ENCODE measurements around the gene ALK. TPM values are rescaled to one million over a fixed set of nuclear protein-coding genes. Genes with fewer than 3 reads are reported as not detected.

The ALK gene
- total RNA-seq, 1 donor from 2014 or later = 9.6 TPM

- no peak overlapping the region for H3K27ac Mint-ChIP-seq (ENCODE audit: unreplicated experiment)
Measured at GRCh38 chr2:29397039-29397438, 524.3 kb downstream of the ALK start.

GRCh38 chr2:29394981-29395350 lies 526.4 kb downstream of the ALK start:
- peak overlapping the region; percentile 48 for H3K27ac Mint-ChIP-seq (ENCODE audit: unreplicated experiment)
- no peak for TF ChIP-seq CTCF (IDR thresholded peaks at IDR 0.05; ENCODE audit: partially characterized antibody, unreplicated experiment)
- H3K36me3 Mint-ChIP-seq (ENCODE audit: unreplicated experiment) = no peaks in the 10 kb centered on the region
- peaks cover 42% of the 10 kb centered on the region for H3K4me1 Mint-ChIP-seq (ENCODE audit: low read depth, unreplicated experiment)
- DNase-seq = peak; percentile 54
- H3K27me3 Mint-ChIP-seq (ENCODE audit: unreplicated experiment) = peaks cover 4% of the 10 kb centered on the region
- peaks cover 2% of the 10 kb centered on the region for H3K9me3 Mint-ChIP-seq (ENCODE audit: unreplicated experiment)
- H3K4me3 Mint-ChIP-seq (ENCODE audit: unreplicated experiment) = peak overlapping the region; percentile 7

More at GRCh38 chr2:29397039-29397438, 524.3 kb downstream of the ALK start:
- no peak for DNase-seq
- no peak overlapping the region for H3K4me3 Mint-ChIP-seq (ENCODE audit: unreplicated experiment)
- TF ChIP-seq CTCF (IDR thresholded peaks at IDR 0.05; ENCODE audit: partially characterized antibody, unreplicated experiment) = no peak
- peaks cover 2% of the 10 kb centered on the region for H3K9me3 Mint-ChIP-seq (ENCODE audit: unreplicated experiment)
- H3K36me3 Mint-ChIP-seq (ENCODE audit: unreplicated experiment) = no peaks in the 10 kb centered on the region
- peaks cover 46% of the 10 kb centered on the region for H3K4me1 Mint-ChIP-seq (ENCODE audit: low read depth, unreplicated experiment)
- H3K27me3 Mint-ChIP-seq (ENCODE audit: unreplicated experiment) = peaks cover 4% of the 10 kb centered on the region

GRCh38 chr2:29394311-29394980 lies 526.9 kb downstream of the ALK start:
- peaks cover 42% of the 10 kb centered on the region for H3K4me1 Mint-ChIP-seq (ENCODE audit: low read depth, unreplicated experiment)
- peak overlapping the region; percentile 48 for H3K27ac Mint-ChIP-seq (ENCODE audit: unreplicated experiment)
- H3K9me3 Mint-ChIP-seq (ENCODE audit: unreplicated experiment) = peaks cover 2% of the 10 kb centered on the region
- peaks cover 4% of the 10 kb centered on the region for H3K27me3 Mint-ChIP-seq (ENCODE audit: unreplicated experiment)
- no peaks in the 10 kb centered on the region for H3K36me3 Mint-ChIP-seq (ENCODE audit: unreplicated experiment)
- H3K4me3 Mint-ChIP-seq (ENCODE audit: unreplicated experiment) = peak overlapping the region; percentile 7
- no peak for DNase-seq
- TF ChIP-seq CTCF (IDR thresholded peaks at IDR 0.05; ENCODE audit: partially characterized antibody, unreplicated experiment) = no peak

GRCh38 chr2:29393676-29394075 lies 527.7 kb downstream of the ALK start:
- no peak for DNase-seq
- no peaks in the 10 kb centered on the region for H3K36me3 Mint-ChIP-seq (ENCODE audit: unreplicated experiment)
- H3K27ac Mint-ChIP-seq (ENCODE audit: unreplicated experiment) = no peak overlapping the region
- TF ChIP-seq CTCF (IDR thresholded peaks at IDR 0.05; ENCODE audit: partially characterized antibody, unreplicated experiment) = no peak
- H3K27me3 Mint-ChIP-seq (ENCODE audit: unreplicated experiment) = peaks cover 8% of the 10 kb centered on the region
- H3K4me1 Mint-ChIP-seq (ENCODE audit: low read depth, unreplicated experiment) = peaks cover 42% of the 10 kb centered on the region
- H3K4me3 Mint-ChIP-seq (ENCODE audit: unreplicated experiment) = no peak overlapping the region
- H3K9me3 Mint-ChIP-seq (ENCODE audit: unreplicated experiment) = peaks cover 6% of the 10 kb centered on the region

GRCh38 chr2:29392774-29393173 lies 528.6 kb downstream of the ALK start:
- Mint-ChIP-seq H3K27me3 (ENCODE audit: unreplicated experiment) (peaks cover 8% of the 10 kb centered on the region), H3K4me3 (ENCODE audit: unreplicated experiment) (no peak overlapping the region), H3K36me3 (ENCODE audit: unreplicated experiment) (no peaks in the 10 kb centered on the region), H3K4me1 (ENCODE audit: low read depth, unreplicated experiment) (peaks cover 40% of the 10 kb centered on the region), H3K9me3 (ENCODE audit: unreplicated experiment) (peaks cover 6% of the 10 kb centered on the region), H3K27ac (ENCODE audit: unreplicated experiment) (no peak overlapping the region)
- TF ChIP-seq CTCF (IDR thresholded peaks at IDR 0.05; ENCODE audit: partially characterized antibody, unreplicated experiment) = no peak
- no peak for DNase-seq

Measured in glutamatergic neuron (in vitro differentiated cells).